A549 (cell line): ENCODE measurements around the gene LIN37. TPM values are rescaled to one million over a fixed set of nuclear protein-coding genes. Genes with fewer than 3 reads are reported as not detected.

Experiments used
- ATAC-seq, 2 experiments: fragments of 200-7000 bp in 1 of 2; fragments of >200 bp in 1 of 2; cut with Nextera tagmentation in 1 of 2; cut with Tn5 transposase in 1 of 2; 3 replicates each; pipeline versions ENCODE4 v1.8.0 to v1.9.1; 2018 to 2020; ENCODE audit warnings: mild to moderate bottlenecking in 1 of 2, moderate library complexity in 1 of 2
- CTCF ChIA-PET: fragments of 300-600 bp; sonication (Branson Sonifier 250); formaldehyde crosslinking; extraction: SDS; loops from one replicate; lab custom pipeline; 2021; ENCODE audit warnings: antibody characterized with exemption, inconsistent platforms; lab: Yijun Ruan, JAX
- POLR2A ChIA-PET: fragments of 350-600 bp; formaldehyde crosslinking; extraction: SDS; loops from one replicate; lab custom pipeline; 2021; ENCODE audit warnings: antibody characterized with exemption, inconsistent platforms; lab: Yijun Ruan, JAX
- DNase-seq, 2 experiments: peaks; one replicate each; pipeline versions ENCODE4 v3.0.0 to v3.0.0-alpha.2; 2011 to 2016; ENCODE audit warnings: low read depth in 1 of 2, low spot score in 1 of 2
- FAIRE-seq: peaks from 2 replicates; lab custom pipeline; 2011; peaks lifted over from hg19 to GRCh38; lab: Jason Lieb, UNC
- H3K27ac ChIP-seq, 2 experiments: fragments of >200 bp; sonication (Bioruptor Twin); formaldehyde crosslinking; 3 replicates each; pipeline ENCODE4 v1.5.1; 2016 to 2017
- H3K4me1 ChIP-seq: fragments of >200 bp; sonication (Bioruptor Twin); formaldehyde crosslinking; 3 replicates; pipeline ENCODE4 v1.6.1; 2016
- H3K4me2 ChIP-seq: fragments of >200 bp; sonication (Bioruptor Twin); formaldehyde crosslinking; 3 replicates; pipeline ENCODE4 v1.6.1; 2016
- H3K4me3 ChIP-seq: fragments of >200 bp; sonication (Bioruptor Twin); formaldehyde crosslinking; 3 replicates; pipeline ENCODE4 v1.5.1; 2016
- H3K9me3 ChIP-seq: fragments of >200 bp; sonication (Bioruptor Twin); formaldehyde crosslinking; 3 replicates; pipeline ENCODE4 v1.6.1; 2016
- BHLHE40 ChIP-seq: IDR thresholded peaks from 2 replicates; pipeline ENCODE4 v1.6.1; 2012; ENCODE audit warnings: low read depth, low read length, inconsistent platforms
- CHD2 ChIP-seq: fragments of 150-350 bp; IDR thresholded peaks from 2 replicates; pipeline ENCODE4 v1.6.1; 2014; ENCODE audit warnings: low read length; ENCODE audit not compliant: partially characterized antibody
- CHD4 ChIP-seq: fragments of 200-600 bp; sonication (generic); IDR thresholded peaks from 2 replicates; pipeline ENCODE4 v1.6.1; 2016; ENCODE audit warnings: antibody characterized with exemption, mild to moderate bottlenecking, borderline replicate concordance
- EHF ChIP-seq: fragments of 250-450 bp; sonication (Bioruptor Pico); IDR thresholded peaks from 2 replicates; pipeline ENCODE4 v1.5.0; 2020; ENCODE audit warnings: mild to moderate bottlenecking
- EHMT2 ChIP-seq: fragments of 200-600 bp; sonication (generic); IDR thresholded peaks from 2 replicates; pipeline ENCODE4 v1.6.1; 2016; ENCODE audit warnings: antibody characterized with exemption, low read depth, mild to moderate bottlenecking, moderate library complexity
- EP300 ChIP-seq, 2 experiments: fragments of >200 bp; sonication (Bioruptor Twin); formaldehyde crosslinking; IDR thresholded peaks; 2 replicates in 1 of 2; 3 replicates in 1 of 2; pipeline ENCODE4 v1.6.1; 2016 to 2017
- FOSB ChIP-seq: fragments of 250-450 bp; sonication (Bioruptor Pico); IDR thresholded peaks from 2 replicates; pipeline ENCODE4 v1.5.0; 2020; ENCODE audit warnings: mild to moderate bottlenecking, moderate library complexity
- FOXS1 ChIP-seq: fragments of 250-450 bp; sonication (Bioruptor Pico); IDR thresholded peaks from 2 replicates; pipeline ENCODE4 v1.5.0; 2020; ENCODE audit warnings: mild to moderate bottlenecking, moderate library complexity
- HOXA7 ChIP-seq: fragments of 250-450 bp; sonication (Bioruptor Pico); IDR thresholded peaks from 2 replicates; pipeline ENCODE4 v1.5.0; 2020; ENCODE audit warnings: mild to moderate bottlenecking, moderate library complexity
- HOXB5 ChIP-seq: fragments of 250-450 bp; sonication (Bioruptor Pico); IDR thresholded peaks from 2 replicates; pipeline ENCODE4 v1.5.0; 2020; ENCODE audit warnings: mild to moderate bottlenecking, moderate library complexity
- JUN ChIP-seq, 2 experiments: fragments of >200 bp; sonication (Bioruptor Twin); formaldehyde crosslinking; IDR thresholded peaks; 2 replicates in 1 of 2; 3 replicates in 1 of 2; pipeline ENCODE4 v1.6.1; 2016 to 2017
- KDM5A ChIP-seq: fragments of 200-600 bp; sonication (generic); IDR thresholded peaks from 2 replicates; pipeline ENCODE4 v1.6.1; 2016; ENCODE audit warnings: antibody characterized with exemption, mild to moderate bottlenecking
- MAZ ChIP-seq: fragments of 150-350 bp; IDR thresholded peaks from 2 replicates; pipeline ENCODE4 v1.6.1; 2014; ENCODE audit warnings: antibody characterized with exemption, low read depth, low read length, borderline replicate concordance
- MYC ChIP-seq: IDR thresholded peaks from 2 replicates; pipeline ENCODE4 v1.6.1; 2012; ENCODE audit warnings: mild to moderate bottlenecking, inconsistent platforms, low read length, improper control_type of control experiment, borderline replicate concordance
- TFCP2L1 ChIP-seq: fragments of 250-450 bp; sonication (Bioruptor Pico); IDR thresholded peaks from 2 replicates; pipeline ENCODE4 v1.5.0; 2021; ENCODE audit warnings: mild to moderate bottlenecking
- TP53 ChIP-seq: fragments of 250-450 bp; sonication (Bioruptor Pico); IDR thresholded peaks from 2 replicates; pipeline ENCODE4 v1.5.0; 2021; ENCODE audit warnings: mild to moderate bottlenecking, moderate library complexity
- ZC3H11A ChIP-seq: fragments of 450-650 bp; IDR thresholded peaks from 2 replicates; pipeline ENCODE4 v1.6.1; 2014; ENCODE audit warnings: antibody characterized with exemption, mild to moderate bottlenecking
- ZFP36 ChIP-seq: fragments of 450-650 bp; IDR thresholded peaks from 2 replicates; pipeline ENCODE4 v1.6.1; 2014; ENCODE audit warnings: borderline replicate concordance; ENCODE audit not compliant: partially characterized antibody
- ZNF302 ChIP-seq: fragments of 250-450 bp; sonication (Bioruptor Pico); IDR thresholded peaks from 2 replicates; pipeline ENCODE4 v1.9.0; 2021; ENCODE audit warnings: inconsistent platforms, mild to moderate bottlenecking, moderate library complexity
- ZSCAN20 ChIP-seq: fragments of 250-450 bp; sonication (Bioruptor Pico); IDR thresholded peaks from 2 replicates; pipeline ENCODE4 v1.8.0; 2022; ENCODE audit warnings: mild to moderate bottlenecking, moderate library complexity
- WGBS: methylation state at CpG from one replicate; pipeline ENCODE4 v1.1.6; 2017; ENCODE audit errors: missing lambda C conversion rate; 5-methylcytosine and 5-hydroxymethylcytosine counted together
- polyA plus RNA-seq, 4 experiments: library from polyadenylated mRNA; depleted of rRNA in 3 of 4; stranded (reverse); fragments of >200 nt; fragmentation: RNase III in 1 of 4; extraction: RNeasy Plus Mini Kit Qiagen cat#74134 plus additional on column Dnase treatment in 1 of 4; gene quantifications; 2 replicates in 3 of 4; 3 replicates in 1 of 4; pipeline ENCODE4 v1.2.3, GENCODE V29; 2011 to 2017
- TF ChIP-seq, protein P1 (sequence below): fragments of 250-450 bp; sonication (Bioruptor Pico); IDR thresholded peaks from 2 replicates; pipeline ENCODE4 v1.5.0; 2021; ENCODE audit warnings: mild to moderate bottlenecking, moderate library complexity, borderline replicate concordance
- TF ChIP-seq, protein P2 (sequence below): IDR thresholded peaks from 2 replicates; pipeline ENCODE4 v1.6.1; 2012; ENCODE audit warnings: low read depth, borderline replicate concordance
- TF ChIP-seq, protein P3 (sequence below): fragments of >200 bp; sonication (Bioruptor Twin); formaldehyde crosslinking; IDR thresholded peaks from 3 replicates; pipeline ENCODE4 v1.6.1; 2016
- TF ChIP-seq, protein P4 (sequence below): fragments of >200 bp; sonication (Bioruptor Twin); formaldehyde crosslinking; IDR thresholded peaks from 2 replicates; pipeline ENCODE4 v1.6.1; 2016

The LIN37 gene
- polyA plus RNA-seq, 2 of the 4 experiments (the other 2 are of a cell fraction) = 8.1 to 23.1 TPM

DNA sequence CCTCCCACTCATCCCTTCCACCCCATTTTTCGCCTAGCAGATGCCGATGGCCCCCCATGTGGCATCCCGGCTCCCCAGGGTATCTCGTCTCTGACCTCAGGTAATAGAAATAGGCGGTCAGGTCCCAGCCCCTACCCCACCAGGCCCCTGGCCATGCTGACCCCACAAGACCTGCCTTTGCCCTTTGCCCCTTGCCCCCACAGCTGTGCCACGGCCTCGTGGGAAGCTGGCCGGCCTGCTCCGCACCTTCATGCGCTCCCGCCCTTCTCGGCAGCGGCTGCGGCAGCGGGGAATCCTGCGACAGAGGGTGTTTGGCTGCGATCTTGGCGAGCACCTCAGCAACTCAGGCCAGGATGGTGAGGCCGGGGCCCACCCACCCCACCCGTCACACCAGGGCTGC, 32.3 kb downstream of the LIN37 start:
- no peak for DNase-seq

DNA sequence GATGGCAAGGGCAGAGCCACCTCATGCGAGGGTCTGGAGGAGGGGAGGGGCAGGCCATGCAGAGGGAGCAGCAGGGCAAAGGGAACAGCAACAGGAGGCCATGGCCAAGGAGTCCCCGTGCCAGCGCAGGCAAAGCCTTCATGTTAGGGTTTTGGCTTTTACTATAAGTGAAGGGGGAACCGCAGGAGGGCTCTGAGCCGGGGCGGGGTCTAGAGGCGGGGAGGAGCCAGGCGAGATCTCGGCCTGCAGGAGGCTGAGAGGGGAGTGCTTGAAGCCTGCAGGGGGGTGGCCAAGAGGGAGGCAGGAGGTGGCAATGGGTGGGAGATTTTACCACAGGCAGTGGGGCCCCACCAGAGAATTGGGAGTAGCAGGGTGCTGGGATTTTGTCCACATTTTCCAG, 33.3 kb downstream of the LIN37 start:
- Histone ChIP-seq H3K4me1 (no peaks in the 10 kb centered on the region), H3K4me3 (no peak overlapping the region), H3K9me3 (no peaks in the 10 kb centered on the region), H3K27ac (no peak overlapping the region), H3K4me2 (no peak overlapping the region)
- WGBS = 75% methylated on average over 9 of the region's 9 CpGs
- DNase-seq (no peak), ATAC-seq (peak in 1 of 2 experiments; percentile 11; a peak in 2 of 6 replicates), FAIRE-seq (no peak)
- TF ChIP-seq HOXB5 (CRISPR knock-in tag) = no peak
- no peak for TF ChIP-seq EP300 (IDR thresholded peaks at IDR 0.05)
- TF ChIP-seq ZNF302 (CRISPR knock-in tag) = no peak
- TF ChIP-seq MYC = no peak
- no peak for TF ChIP-seq CHD2
- TF ChIP-seq EHMT2 = no peak
- TF ChIP-seq ZFP36 = no peak
- TF ChIP-seq, protein P1, sequence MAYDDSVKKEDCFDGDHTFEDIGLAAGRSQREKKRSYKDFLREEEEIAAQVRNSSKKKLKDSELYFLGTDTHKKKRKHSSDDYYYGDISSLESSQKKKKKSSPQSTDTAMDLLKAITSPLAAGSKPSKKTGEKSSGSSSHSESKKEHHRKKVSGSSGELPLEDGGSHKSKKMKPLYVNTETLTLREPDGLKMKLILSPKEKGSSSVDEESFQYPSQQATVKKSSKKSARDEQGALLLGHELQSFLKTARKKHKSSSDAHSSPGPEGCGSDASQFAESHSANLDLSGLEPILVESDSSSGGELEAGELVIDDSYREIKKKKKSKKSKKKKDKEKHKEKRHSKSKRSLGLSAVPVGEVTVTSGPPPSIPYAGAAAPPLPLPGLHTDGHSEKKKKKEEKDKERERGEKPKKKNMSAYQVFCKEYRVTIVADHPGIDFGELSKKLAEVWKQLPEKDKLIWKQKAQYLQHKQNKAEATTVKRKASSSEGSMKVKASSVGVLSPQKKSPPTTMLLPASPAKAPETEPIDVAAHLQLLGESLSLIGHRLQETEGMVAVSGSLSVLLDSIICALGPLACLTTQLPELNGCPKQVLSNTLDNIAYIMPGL (CRISPR knock-in tag) = no peak
- no peak for TF ChIP-seq TFCP2L1 (CRISPR knock-in tag)
- no peak for TF ChIP-seq BHLHE40
- TF ChIP-seq ZC3H11A = no peak
- no peak for TF ChIP-seq FOXS1 (CRISPR knock-in tag)
- no peak for TF ChIP-seq KDM5A
- no peak for TF ChIP-seq ZSCAN20 (CRISPR knock-in tag)
- TF ChIP-seq HOXA7 (CRISPR knock-in tag) = no peak
- TF ChIP-seq, protein P2, sequence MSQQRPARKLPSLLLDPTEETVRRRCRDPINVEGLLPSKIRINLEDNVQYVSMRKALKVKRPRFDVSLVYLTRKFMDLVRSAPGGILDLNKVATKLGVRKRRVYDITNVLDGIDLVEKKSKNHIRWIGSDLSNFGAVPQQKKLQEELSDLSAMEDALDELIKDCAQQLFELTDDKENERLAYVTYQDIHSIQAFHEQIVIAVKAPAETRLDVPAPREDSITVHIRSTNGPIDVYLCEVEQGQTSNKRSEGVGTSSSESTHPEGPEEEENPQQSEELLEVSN = no peak
- TF ChIP-seq JUN (IDR thresholded peaks at IDR 0.05) = no peak
- POLR2A ChIA-PET = no interaction called here
- CTCF ChIA-PET = interaction anchor here (1.2 to 1.7 kb wide), 2 partner anchors 8 to 13 kb away, joined by 3 to 5 read pairs; no protein-coding TSS in a partner anchor

More for the DNA sequence above, 32.3 kb downstream of the LIN37 start:
- FAIRE-seq = no peak
- ATAC-seq = no peak
- H3K9me3 ChIP-seq = no peaks in the 10 kb centered on the region
- TF ChIP-seq, protein P3, sequence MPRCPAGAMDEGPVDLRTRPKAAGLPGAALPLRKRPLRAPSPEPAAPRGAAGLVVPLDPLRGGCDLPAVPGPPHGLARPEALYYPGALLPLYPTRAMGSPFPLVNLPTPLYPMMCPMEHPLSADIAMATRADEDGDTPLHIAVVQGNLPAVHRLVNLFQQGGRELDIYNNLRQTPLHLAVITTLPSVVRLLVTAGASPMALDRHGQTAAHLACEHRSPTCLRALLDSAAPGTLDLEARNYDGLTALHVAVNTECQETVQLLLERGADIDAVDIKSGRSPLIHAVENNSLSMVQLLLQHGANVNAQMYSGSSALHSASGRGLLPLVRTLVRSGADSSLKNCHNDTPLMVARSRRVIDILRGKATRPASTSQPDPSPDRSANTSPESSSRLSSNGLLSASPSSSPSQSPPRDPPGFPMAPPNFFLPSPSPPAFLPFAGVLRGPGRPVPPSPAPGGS = no peak
- TF ChIP-seq ZC3H11A = no peak
- TF ChIP-seq TP53 (CRISPR knock-in tag) = no peak
- no peak for TF ChIP-seq FOSB (CRISPR knock-in tag)
- TF ChIP-seq EHF (CRISPR knock-in tag) = no peak
- no peak for TF ChIP-seq MAZ
- TF ChIP-seq, protein P4, sequence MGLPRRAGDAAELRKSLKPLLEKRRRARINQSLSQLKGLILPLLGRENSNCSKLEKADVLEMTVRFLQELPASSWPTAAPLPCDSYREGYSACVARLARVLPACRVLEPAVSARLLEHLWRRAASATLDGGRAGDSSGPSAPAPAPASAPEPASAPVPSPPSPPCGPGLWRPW = no peak
- no peak for TF ChIP-seq HOXA7 (CRISPR knock-in tag)
- no peak for TF ChIP-seq CHD4
- TF ChIP-seq, all 56 proteins: peak for 0
- CTCF ChIA-PET = interaction anchor here (0.8 to 1.1 kb wide), 3 partner anchors 8 to 39 kb away, joined by 3 to 4 read pairs (median 3); no protein-coding TSS in a partner anchor
- H3K4me2 ChIP-seq = no peak overlapping the region
- POLR2A ChIA-PET = interaction anchor here (0.9 kb wide), 1 partner anchor 32 kb away, joined by 4 read pairs; the partner anchor contains the start of gene LIN37
- WGBS = 91% methylated on average over 18 of the region's 20 CpGs
- no peak overlapping the region for H3K4me3 ChIP-seq
- no peak overlapping the region for H3K27ac ChIP-seq
- peaks cover 9% of the 10 kb centered on the region for H3K4me1 ChIP-seq
